NCI-H345 treated with DMSO at 0.1 percent for 48 hours (cell line): ENCODE measurements around the gene BMPR1A.

Experiments
- DNase-seq: peaks from one replicate; lab custom pipeline; 2025; ENCODE audit not compliant: unreplicated experiment; lab: John Stamatoyannopoulos, UW

Gene BMPR1A

GRCh38 chr10:86799188-86799845 lies 42.9 kb downstream of the BMPR1A start:
- DNase-seq = no peak

- no peak for DNase-seq
These were observed 45.6 kb downstream of the BMPR1A start for GRCh38 chr10:86801995-86802394.

GRCh38 chr10:86802473-86803108 lies 46.2 kb downstream of the BMPR1A start:
- no peak for DNase-seq

- no peak for DNase-seq
These were observed 46.7 kb downstream of the BMPR1A start for GRCh38 chr10:86803156-86803555.

GRCh38 chr10:86804805-86805204 lies 48.4 kb downstream of the BMPR1A start:
- DNase-seq = no peak

GRCh38 chr10:86813101-86813500 lies 56.7 kb downstream of the BMPR1A start:
- no peak for DNase-seq

GRCh38 chr10:86813982-86814381 lies 57.6 kb downstream of the BMPR1A start:
- no peak for DNase-seq

GRCh38 chr10:86815035-86815617 lies 58.7 kb downstream of the BMPR1A start:
- DNase-seq = no peak

GRCh38 chr10:86815640-86816039 lies 59.2 kb downstream of the BMPR1A start:
- no peak for DNase-seq

GRCh38 chr10:86817246-86817645 lies 60.8 kb downstream of the BMPR1A start:
- no peak for DNase-seq

- no peak for DNase-seq
These were observed 63.1 kb downstream of the BMPR1A start for GRCh38 chr10:86819567-86819966.

- DNase-seq = no peak
These were observed 64.1 kb downstream of the BMPR1A start for GRCh38 chr10:86820509-86820908.

GRCh38 chr10:86821388-86821999 lies 65.1 kb downstream of the BMPR1A start:
- no peak for DNase-seq

GRCh38 chr10:86823565-86823964 lies 67.1 kb downstream of the BMPR1A start:
- no peak for DNase-seq

GRCh38 chr10:86824151-86824550 lies 67.7 kb downstream of the BMPR1A start:
- DNase-seq = no peak

GRCh38 chr10:86825366-86825765 lies 68.9 kb downstream of the BMPR1A start:
- DNase-seq = no peak

- no peak for DNase-seq
These were observed 71.2 kb downstream of the BMPR1A start for GRCh38 chr10:86827639-86828038.

- no peak for DNase-seq
These were observed 71.7 kb downstream of the BMPR1A start for GRCh38 chr10:86828145-86828544.

GRCh38 chr10:86829472-86829871 lies 73.1 kb downstream of the BMPR1A start:
- no peak for DNase-seq

GRCh38 chr10:86830043-86830591 lies 73.7 kb downstream of the BMPR1A start:
- DNase-seq = no peak

GRCh38 chr10:86833969-86834368 lies 77.5 kb downstream of the BMPR1A start:
- no peak for DNase-seq

GRCh38 chr10:86836044-86836443 lies 79.6 kb downstream of the BMPR1A start:
- no peak for DNase-seq
